Ecto neural progenitor cell (in vitro differentiated cells): ENCODE data around the gene RASSF4.

Experiments
- DNase-seq: peaks from one replicate; pipeline ENCODE4 v3.0.0-alpha.2; 2018; ENCODE audit warnings: low spot score

RASSF4 gene, protein sequence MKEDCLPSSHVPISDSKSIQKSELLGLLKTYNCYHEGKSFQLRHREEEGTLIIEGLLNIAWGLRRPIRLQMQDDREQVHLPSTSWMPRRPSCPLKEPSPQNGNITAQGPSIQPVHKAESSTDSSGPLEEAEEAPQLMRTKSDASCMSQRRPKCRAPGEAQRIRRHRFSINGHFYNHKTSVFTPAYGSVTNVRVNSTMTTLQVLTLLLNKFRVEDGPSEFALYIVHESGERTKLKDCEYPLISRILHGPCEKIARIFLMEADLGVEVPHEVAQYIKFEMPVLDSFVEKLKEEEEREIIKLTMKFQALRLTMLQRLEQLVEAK

DNA sequence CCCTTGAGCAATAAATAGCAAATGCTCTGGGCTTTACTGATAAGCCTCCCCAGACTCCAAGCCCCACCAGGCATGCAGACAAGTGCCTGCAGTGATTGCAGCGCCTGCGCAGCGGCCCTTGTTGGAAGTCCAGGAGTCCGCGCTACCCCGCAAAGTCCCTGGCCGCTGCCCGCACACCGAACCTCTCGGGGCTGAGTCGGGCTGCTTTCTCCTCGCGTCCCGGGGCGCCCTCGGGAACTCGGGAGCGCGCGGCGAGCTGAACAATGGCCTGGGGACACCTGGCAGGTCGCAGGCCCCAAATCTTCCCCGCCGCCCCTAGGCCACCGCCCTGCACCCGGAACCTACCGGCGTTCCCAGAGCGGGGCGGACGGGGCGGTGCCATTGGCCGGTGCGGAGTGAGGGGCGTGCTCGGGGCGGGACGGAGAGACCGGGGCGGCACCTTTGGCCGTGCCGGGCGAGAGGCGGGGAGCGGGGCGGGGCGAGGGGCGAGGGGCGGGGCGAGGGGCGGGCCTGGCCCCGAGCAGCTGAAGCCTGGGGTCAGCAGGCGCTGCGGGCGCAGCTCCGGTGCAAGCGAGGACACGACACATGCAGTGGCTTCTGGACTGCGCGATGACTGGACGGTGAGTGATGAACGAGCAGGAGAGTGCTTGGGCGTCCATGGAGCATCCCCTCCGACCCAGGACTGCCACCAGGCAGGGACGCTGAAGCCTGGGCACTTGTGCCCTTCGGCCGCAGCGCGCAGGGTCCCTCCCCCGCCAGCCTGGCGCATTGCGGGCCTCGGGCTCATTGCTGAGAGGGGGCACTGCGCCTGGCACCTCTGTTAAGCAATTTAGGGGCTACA, at the start of gene RASSF4:
RASSF4 (plus strand) TSS at position 556 of the 841 bp plus-strand sequence. CDS start 10,401 bp downstream, outside the sequence.
- DNase-seq, result peak; percentile 96

DNA sequence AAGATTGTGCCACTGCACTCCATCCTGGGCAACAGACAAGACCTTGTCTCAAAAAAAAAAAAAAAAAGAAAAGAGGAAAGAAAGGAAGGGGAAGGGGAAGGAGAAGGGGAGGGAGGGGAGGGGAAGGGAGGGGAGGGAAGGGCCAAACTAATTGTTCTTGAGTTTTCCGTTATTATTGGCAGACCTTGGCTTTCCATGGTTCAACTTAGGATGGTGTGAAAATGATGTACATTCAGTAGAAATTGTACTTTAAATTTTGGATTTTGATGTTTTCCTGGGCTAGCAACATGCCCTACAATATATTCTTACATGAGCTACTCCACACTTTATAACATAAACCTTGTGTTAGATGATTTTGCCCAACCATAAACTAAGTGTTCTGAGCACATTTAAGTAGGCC, 49.7 kb upstream of the RASSF4 start:
- no peak for DNase-seq

DNA sequence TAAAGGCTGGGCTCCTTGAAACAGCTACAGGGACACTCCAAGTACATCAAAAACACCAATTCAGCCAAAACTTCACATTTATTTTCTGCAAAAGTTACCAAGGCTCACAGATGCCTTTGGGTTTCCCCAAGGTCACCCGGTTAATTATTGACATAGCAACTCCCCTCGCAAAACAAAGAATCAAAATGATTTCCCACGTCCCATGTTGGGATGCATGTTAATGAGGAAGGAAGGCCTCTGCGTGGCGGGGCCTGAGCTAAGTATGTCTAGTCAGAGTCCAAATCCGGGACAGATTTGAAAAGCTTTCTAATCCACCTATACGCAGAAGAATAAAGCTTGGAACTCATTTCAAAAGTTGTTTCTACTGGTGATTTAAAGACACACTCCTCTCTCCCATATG, 49.0 kb upstream of the RASSF4 start:
- no peak for DNase-seq

DNA sequence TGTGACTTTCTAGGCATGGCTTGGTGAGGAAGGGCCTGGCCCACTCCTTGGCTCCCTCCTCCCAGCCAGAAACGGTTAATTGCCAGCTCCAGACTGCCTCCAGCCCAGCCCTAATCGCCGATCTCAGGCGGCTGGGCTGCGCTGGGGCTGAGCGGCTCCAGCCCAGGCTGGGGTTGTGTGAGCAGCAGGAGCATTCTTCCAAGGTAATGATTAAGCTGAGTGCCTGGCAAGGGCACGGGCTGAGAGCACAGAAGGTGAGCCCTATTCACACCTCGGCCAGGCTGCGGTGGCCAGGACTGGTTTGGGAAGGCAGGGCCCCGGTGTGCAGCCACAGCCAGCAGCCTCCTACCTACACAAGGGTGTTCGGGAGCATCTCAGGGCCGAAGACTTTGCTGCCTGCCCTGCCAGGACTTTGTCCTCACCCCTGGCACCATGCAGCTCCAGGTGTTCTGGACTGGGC, 48.5 kb upstream of the RASSF4 start, which contains the start of gene TMEM72:
TMEM72 (plus strand) TSS at position 257 of the 460 bp plus-strand sequence; CDS start at position 433, 176 bp downstream.
- peak; percentile 58 for DNase-seq

DNA sequence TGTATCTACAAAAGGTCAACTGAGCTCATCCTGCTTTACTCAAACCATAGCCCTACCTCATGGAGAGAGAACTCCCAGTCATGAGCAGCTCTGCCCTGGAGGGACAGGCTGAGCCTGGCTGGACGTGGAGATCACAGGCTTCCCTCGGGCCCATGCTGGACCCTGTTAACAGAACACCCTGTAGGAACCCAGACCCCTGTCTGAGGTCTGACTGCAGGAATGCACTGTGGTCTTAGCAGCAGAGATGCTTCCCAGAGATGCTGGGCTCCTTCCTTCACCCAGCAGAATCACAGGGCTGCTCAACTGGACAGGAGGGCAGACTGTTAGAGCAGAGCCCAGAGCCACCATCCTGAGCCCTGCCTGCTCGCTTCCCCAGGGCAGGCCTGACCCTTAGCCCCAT, 47.7 kb upstream of the RASSF4 start:
- DNase-seq, result no peak

DNA sequence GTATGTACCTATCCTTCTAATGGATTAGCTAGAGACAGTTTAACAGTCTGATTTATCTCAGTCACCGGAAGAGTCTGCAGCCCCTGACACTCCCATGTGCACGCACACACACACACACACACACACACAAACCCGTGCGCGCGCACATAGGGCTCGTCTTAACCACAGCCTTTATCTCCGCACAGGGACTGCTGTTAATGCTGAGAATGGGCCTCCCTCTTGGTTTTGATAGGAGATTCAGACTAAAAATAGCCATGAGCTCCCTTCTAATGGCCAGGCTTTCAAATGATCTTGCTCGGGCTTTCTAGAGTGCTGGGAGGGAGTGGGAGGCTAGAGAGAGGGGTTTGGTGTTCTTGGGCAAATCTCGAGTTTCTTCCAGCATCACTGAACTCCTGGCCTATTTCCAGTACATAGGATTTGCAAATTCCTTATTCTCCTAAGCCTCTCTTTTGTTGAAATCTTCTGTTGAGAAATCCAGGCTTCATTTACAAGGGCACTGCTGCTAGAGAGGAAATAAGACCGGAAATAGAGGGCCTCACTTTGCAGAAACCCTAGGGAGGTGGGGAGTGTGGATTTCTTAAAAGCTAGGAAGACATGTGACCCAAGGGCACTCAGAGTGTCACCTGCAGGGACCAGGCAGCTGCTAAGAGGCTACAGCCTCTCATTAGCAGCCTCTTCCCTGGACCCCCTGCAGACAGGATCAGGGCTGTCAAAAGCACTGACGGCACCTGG, 46.1 kb upstream of the RASSF4 start:
- DNase-seq, result no peak

DNA sequence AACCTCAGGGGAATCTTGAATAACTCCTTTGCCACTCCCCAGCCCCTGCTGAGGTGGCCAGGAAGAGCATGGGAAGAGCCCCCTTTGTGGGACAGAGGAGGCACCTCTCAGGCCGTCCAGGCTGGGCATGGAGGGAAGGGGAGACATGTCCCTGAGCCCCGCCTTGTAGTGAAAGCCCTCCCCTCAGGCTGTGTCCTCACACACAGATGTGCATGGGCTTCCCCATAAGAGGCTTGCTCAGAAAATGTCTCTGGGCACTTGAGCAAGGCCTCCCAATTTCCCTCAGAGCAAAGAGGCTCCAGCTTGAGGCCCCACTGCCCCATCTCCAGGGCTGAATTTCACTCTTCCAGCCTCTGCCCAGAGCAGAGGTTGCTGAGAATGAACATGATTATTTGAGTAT, 44.7 kb upstream of the RASSF4 start:
- DNase-seq, result no peak

DNA sequence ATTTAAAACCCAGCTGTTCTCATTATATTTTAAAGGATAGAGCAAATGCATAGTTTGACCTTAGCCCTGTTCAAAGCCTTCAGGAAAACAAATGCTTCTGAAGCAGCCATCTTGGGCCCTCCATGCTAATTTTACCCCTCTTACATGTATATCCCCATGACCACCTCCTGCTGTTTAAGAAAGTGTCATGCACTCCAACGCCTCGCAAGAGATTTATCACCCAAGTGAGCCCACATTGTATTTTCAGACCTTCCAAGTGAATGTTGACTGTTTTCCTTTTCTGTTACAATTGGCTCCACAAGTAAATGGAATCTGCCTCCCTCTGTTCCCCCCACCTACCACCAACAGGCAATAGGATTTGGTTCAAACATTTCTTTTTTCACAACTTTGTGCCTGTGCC, 43.2 kb upstream of the RASSF4 start:
- DNase-seq, result no peak

DNA sequence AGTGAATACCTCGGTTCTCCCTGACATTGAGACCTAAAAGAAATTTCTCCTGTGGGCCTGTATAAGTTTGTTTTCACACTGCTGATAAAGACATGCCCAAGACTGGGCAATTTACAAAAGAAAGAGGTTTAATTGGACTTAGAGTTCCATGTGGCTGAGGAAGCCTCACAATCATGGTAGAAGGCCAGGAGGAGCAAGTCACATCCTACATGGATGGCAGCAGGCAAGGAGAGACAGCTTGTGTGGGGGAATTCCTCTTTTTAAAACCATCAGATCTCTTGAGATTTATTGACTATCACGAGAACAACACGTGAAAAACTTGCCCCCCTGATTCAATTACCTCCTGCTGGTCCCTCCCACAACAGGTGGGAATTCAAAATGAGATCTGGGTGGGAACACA, 41.8 kb upstream of the RASSF4 start:
- DNase-seq, result no peak

DNA sequence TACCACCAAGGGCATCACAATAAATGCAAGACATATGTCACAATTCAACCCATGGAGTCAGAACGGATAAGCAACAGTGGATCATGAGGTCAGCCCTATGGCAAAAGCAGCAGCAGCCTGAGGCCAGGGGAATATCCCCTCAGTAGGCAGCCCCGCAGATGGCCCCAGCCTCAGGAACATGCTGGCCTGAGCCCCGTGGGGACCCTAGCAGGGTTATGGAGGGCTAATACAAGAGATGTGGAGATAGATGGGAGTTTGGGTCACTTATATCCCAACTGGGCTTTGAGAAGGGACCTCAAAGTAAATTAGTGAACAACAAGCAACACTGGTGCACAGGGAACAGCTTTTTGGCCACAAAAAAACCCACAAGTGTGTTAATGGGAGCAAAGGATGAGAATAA, 39.4 kb upstream of the RASSF4 start:
- DNase-seq, result no peak

DNA sequence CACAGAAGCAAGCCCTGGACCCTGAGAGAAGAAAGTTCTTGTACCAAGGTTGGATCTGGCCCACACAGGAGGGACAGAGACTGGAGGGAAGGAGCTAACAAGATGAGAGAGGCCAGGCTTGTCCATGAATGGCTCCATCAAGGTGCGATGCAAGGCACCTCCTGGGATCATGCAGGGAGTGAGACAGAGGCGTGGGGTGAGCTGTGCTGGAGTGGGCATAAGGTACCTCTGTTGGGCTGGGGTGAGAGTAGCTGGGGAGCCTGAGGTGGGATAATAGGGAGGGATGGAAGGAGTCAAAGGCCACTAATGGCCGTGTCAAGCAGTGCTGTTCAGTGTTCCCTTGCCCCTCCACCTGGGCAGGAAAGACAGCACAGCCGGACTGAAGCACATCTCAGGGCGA, 38.5 kb upstream of the RASSF4 start:
- peak; percentile 25 for DNase-seq

DNA sequence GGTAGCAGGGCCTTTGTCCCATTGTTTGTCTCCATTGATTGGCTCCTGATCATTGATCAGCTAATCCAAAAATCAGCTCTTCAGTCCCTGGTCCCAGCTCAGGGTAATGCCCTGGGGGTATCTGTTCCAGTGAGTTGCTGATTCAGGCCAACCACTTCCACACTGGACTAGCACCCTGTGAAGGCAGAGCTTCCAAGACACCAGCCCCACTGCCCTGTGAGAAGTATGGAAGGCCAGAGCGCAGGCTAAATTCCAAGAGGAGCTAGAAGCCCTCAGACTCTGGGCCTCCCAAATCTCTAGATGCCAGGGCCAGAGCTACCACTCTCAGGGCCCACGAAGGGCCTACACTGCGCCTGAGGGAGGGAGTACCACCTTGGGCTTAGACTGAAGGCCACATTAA, 38.1 kb upstream of the RASSF4 start:
- DNase-seq, result peak; percentile 26

DNA sequence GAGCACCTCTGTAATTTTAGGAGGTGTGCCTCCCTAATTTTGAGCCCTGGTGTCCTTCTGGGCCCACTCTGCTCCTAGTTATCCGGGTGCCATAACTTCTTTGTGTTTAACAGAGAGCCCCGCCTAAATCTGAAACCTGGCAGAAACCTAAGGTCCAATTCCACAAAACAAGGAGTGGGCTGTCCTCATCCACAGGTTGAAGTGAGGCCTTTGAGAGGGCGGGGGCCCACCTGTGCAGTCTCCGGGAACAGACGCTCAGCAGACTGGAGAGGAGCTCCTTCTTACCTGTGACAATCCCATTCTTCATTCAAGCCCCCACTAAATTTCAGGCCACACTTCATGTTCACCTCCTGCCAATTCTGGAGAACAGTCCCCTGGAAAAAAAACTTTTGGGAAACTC, 37.6 kb upstream of the RASSF4 start:
- no peak for DNase-seq

DNA sequence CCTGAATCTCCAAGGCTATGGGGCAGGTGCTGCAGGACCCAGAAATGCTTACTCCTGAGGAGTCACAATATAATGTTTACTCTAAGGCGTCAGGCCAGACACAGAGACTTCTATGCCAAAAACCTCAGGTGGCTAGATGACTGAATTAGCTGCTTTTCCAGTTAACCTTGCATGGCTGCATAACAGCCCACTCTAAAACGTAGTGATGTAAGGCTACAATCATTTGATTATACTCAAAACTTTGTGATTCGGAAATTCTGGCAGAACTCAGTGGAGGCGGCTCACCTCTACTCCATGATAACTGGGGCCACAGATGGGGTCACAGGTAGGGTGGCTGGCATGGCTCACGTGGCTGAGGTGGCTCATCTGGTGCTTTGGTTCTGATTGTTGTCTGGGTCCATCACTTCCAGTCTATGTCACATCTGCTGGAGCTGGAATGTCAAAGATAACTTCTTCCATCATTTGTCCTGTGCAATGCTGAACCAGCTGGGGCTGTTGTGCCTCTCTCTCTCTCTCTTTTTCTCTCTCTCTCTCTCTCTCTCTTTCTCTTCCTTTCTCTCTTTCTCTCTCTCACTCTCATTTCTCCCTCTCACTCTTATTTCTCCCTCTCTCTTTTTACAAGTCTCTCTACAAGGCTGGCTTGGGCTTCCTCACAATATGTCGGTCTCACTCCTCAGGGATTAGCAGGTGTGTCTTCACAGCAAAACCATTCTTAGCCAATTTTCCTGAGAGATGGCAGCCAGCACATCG, 36.6 kb upstream of the RASSF4 start:
- DNase-seq, result peak; percentile 21

DNA sequence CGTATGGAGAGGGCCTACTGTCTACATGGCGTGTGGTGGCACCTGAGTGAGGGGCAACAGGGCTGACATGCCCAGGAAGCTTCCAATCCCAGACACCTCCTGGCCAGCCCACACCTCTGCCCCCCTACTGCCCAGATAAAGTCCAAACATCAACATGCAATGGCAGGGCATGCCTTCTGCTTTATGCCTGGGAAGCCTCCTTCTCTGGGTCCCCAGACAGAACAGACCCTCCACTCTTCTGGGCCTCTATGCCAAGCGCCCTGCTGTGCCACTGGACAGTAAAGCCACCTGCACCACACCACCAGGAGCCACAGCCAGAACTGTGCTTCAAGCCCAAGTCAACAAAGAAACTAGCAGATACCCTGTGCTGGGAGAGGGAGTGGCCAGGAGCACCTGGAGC, 36.0 kb upstream of the RASSF4 start:
- DNase-seq, result peak; percentile 27

DNA sequence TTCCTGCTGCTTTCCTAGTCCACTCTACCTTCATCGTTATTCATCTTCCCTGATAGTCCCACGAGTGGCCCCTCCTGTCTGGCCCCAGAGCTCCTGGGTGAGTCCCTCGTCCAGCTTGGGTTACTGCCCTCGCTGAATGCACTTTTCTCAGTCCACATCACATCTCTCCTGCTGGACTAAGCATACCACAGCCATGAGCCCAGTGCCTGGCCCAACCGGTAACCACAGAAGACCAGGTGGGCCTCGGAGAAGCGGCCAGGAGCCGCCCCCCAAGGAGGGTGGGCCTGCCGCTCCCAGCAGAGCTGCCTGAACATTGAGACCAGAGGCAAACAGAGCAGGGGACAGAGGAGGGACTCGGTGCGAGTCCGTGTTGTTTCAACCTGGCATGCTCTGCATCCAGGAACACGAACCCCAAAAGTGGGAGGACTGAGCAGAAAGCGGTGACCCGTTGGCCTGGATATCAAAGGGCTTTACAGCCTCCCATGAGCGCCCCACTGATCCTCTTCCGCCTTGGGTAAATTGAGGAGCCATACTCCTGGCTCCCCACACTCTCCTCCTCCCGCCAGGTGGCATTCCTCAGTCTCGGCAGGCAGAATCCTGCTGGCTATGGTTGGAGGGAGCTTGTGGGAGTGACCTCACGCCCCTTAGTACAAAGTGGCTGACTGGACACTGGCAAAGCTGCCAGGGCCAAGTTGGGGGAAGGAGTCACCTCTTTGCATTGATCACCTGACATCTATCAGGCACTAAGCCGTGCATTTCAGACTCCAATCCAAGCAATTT, 35.2 kb upstream of the RASSF4 start:
- DNase-seq, result peak; percentile 37

DNA sequence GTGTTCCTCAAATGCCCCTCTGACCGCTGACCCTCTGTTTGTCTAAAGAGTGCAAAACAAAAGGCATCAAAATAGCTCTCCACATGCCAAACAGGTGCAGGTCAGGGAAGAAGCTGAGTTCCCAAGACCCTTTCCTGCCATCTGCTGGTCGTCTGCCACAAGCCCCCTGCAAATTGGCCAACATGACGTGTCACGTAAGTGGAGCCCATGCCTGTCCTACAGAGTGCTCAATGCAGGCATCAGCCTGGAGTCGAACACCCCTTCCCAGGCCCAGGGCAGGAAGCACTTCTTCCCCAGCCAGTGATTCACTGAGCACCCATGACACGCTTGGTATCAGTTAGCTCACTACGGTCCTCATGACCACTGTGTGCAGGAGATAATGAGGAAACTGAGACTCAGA, 34.4 kb upstream of the RASSF4 start:
- peak; percentile 75 for DNase-seq

DNA sequence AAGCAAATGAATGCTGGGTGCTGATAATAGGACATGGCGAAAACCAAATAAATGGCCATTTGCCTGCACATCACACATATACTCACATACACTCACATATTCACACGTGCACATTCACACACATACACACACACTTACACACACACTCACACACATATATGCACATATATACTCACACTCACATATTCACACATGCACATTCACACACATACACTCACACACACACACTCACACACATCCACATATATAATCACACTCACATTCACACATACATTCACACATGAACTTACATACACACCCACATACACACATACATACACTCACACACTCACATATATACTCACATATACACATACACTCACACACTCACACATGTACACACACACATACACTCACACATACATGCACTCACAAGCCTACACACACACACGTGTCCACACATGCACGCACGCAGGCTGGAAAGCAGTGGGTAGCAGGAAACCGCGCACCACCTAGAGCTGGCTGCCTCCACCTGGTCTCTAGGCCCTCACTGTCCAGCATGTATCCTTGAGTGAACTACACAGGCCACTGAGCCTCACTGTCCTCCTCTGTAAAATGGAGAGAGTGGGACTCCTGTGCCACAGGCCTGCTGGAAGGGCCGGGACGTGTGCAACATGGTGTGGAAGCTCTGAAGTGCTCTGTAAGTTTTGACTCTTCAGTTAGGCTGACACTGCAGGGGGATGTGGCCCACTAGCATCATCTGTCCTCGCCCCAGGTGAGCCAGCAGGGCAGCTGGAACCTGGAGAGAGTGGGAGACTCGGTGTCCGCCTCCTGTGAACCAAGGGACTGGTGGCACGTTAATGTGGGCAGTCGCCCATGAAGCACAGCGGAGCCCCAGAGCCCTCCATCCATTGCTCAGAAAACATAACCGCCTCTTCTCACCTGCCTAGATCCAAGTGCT, 33.5 kb upstream of the RASSF4 start:
- peak; percentile 35 for DNase-seq

DNA sequence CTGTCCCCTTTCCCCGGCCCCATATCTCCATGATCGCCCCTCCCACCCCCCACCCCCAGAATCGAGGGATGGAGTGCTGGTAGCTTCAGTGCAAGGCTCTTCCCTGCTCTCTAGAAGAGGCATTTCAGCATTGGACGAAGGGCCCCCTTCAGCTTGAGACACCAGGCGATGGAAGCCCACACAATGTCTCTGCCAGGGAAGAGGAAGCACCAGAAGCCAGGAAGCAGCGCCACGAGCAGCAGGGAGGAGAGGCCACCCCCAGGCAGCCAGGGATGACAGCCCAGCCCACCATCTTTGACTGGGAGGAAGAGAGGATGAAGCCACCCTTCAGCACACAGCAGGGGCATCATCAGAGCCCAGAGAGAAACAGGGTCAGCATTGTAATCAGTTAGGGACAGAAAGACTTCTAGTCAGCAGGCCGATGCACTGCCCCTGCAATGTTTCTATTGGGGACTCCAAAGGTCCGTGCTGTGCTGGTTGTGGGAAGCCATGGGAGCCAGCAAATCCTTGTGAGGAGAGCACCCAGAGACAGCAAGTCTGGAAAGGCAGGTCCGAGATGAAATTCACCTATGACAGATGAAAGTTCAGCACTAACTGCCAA, 32.8 kb upstream of the RASSF4 start:
- DNase-seq, result peak; percentile 33
